ENCODE results near the gene GNG3. TPM values are rescaled to one million over a fixed set of nuclear protein-coding genes. Genes with fewer than 3 reads are reported as not detected.

GNG3 gene
- total and polyA plus RNA-seq, 2 of the 4 experiments (the other 2 are of a cell fraction): not detected

DNA sequence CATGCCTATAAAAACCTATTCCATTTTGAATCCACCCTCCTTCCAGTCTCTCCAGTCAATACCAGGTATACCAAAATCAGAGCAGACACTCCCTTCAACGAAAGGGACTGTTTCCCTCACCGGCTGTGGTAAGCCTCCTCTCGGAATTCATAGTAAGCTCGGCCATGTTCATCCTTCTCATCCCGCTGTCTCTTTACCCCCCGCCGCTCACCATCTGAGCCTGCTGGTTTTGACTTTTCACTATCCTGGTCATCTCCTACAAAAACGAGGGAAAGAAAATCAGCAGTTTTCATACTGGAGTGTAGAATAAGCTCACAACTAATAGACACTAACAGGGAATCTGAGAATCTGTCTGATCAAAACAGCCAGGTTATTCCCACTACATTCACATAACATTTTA is 16.7 kb downstream of the GNG3 start:
- Histone ChIP-seq H2AK9ac (replicated peaks; ENCODE audit: low read depth, low read length, poor library complexity) (no peak overlapping the region), H3K14ac (replicated peaks; ENCODE audit: low read depth, low read length) (no peak overlapping the region), H3K36me3 (ENCODE audit: control insufficient read depth, insufficient read depth, low read length) (peaks cover 41% of the 10 kb centered on the region), H2BK120ac (ENCODE audit: low read depth, low read length) (no peak overlapping the region), H4K20me1 (ENCODE audit: insufficient read depth, low read length) (peaks cover 48% of the 10 kb centered on the region), H3K79me1 (ENCODE audit: low read depth in 1 of 2, low read length in 2 of 2) (peaks cover 35 to 48% of the 10 kb centered on the region in 2 experiments), H3K56ac (ENCODE audit: extremely low read depth, insufficient read depth, low read length) (no peak overlapping the region; the same call in 1 of the 2 replicates), H3K4ac (ENCODE audit: low read depth, low read length) (no peak overlapping the region), H3K9me3 (ENCODE audit: control insufficient read depth, insufficient read depth, low read length) (no peaks in the 10 kb centered on the region), H3K9me1 (ENCODE audit: insufficient read depth, low read length) (peaks cover 8% of the 10 kb centered on the region; the same call in 1 of the 2 replicates), H3K18ac (ENCODE audit: low read depth, low read length) (no peak overlapping the region), H4K5ac (ENCODE audit: low read depth, low read length) (no peak overlapping the region), H2BK5ac (ENCODE audit: low read depth, low read length, poor library complexity, severe bottlenecking) (no peak overlapping the region), H2BK15ac (ENCODE audit: low read depth, low read length) (no peak overlapping the region), H3K23ac (ENCODE audit: low read depth, low read length) (peak overlapping the region; percentile 78; the same call in 1 of the 2 replicates), H3K4me3 (ENCODE audit: insufficient read depth, low read depth, low read length) (no peak overlapping the region), H3K4me2 (ENCODE audit: low read depth, low read length) (peak overlapping the region; percentile 62), H4K91ac (ENCODE audit: insufficient read depth, low read depth, low read length) (no peak overlapping the region), H3K27me3 (ENCODE audit: control insufficient read depth, insufficient read depth, low read length) (no peaks in the 10 kb centered on the region), H2BK20ac (ENCODE audit: low read depth, low read length) (no peak overlapping the region), H2AFZ (replicated peaks; ENCODE audit: low read length, poor library complexity) (no peak overlapping the region), H2AK5ac (ENCODE audit: low read depth, low read length) (no peak overlapping the region), H3K27ac (ENCODE audit: insufficient read depth, low read length) (0 out of 2 replicates have a peak overlapping the region, but pooled peaks have one; percentile 9), H3K4me1 (ENCODE audit: control insufficient read depth, insufficient read depth, low read length) (peaks cover 4% of the 10 kb centered on the region; the same call in 1 of the 2 replicates), H4K8ac (ENCODE audit: low read depth in 2 of 2, low read length in 2 of 2) (no peak overlapping the region), H3K9ac (ENCODE audit: low read depth, low read length) (peak overlapping the region; percentile 44; the same call in 1 of the 2 replicates)
- DNase-seq (no peak), ATAC-seq (ENCODE audit: low read depth) (no peak)
- WGBS, 2 experiments (ENCODE audit: extremely low coverage in 2 of 2, insufficient read length in 1 of 2): 69% methylated on average over 2 of the region's 8 CpGs; no CpG with 5 or more reads in 1 of the 2 experiments
- dilution Hi-C loops (cut with HindIII; ENCODE audit: low sequenced_read_pairs, unreplicated experiment) (no loop called here), intact Hi-C loops (cut with micrococcal nuclease) (no loop called here), in situ Hi-C loops (cut with MboI; ENCODE audit: low sequenced_read_pairs) (no loop called here)
- CTCF ChIA-PET: interaction anchor here (0.9 kb wide), 1 partner anchor 18 kb away, joined by 3 read pairs; no protein-coding TSS in a partner anchor
- TF ChIP-seq POLR2A (IDR thresholded peaks at IDR 0.05; ENCODE audit: low read depth, low read length) (no peak), BHLHE40 (IDR thresholded peaks at IDR 0.05; ENCODE audit: low read depth, low read length) (no peak), CTCF (conservative IDR thresholded peaks at IDR 0.05; ENCODE audit: low read depth, low read length) (no peak), FOS (IDR thresholded peaks at IDR 0.05; ENCODE audit: low read depth, low read length) (no peak), NFE2L2 (IDR thresholded peaks at IDR 0.05; ENCODE audit: low read depth, low read length) (no peak), MXI1 (IDR thresholded peaks at IDR 0.05; ENCODE audit: borderline replicate concordance, low read depth, low read length) (no peak), RAD21 (IDR thresholded peaks at IDR 0.05; ENCODE audit: low read length) (no peak), RCOR1 (IDR thresholded peaks at IDR 0.05; ENCODE audit: insufficient replicate concordance, low read length) (no peak), ELK1 (IDR thresholded peaks at IDR 0.05; ENCODE audit: borderline replicate concordance, low read depth, low read length) (no peak), CEBPB (IDR thresholded peaks at IDR 0.05; ENCODE audit: low read depth, low read length) (no peak)
- POLR2A ChIA-PET (ENCODE audit: unreplicated experiment): interaction anchor here (0.9 kb wide), 1 partner anchor 13 kb away, joined by 3 read pairs; no protein-coding TSS in a partner anchor
- BruUV-seq (replicated peaks): no TSS peak

All from IMR-90 (cell line).